ENCODE results near the gene RUNX2.

RUNX2 gene

DNA sequence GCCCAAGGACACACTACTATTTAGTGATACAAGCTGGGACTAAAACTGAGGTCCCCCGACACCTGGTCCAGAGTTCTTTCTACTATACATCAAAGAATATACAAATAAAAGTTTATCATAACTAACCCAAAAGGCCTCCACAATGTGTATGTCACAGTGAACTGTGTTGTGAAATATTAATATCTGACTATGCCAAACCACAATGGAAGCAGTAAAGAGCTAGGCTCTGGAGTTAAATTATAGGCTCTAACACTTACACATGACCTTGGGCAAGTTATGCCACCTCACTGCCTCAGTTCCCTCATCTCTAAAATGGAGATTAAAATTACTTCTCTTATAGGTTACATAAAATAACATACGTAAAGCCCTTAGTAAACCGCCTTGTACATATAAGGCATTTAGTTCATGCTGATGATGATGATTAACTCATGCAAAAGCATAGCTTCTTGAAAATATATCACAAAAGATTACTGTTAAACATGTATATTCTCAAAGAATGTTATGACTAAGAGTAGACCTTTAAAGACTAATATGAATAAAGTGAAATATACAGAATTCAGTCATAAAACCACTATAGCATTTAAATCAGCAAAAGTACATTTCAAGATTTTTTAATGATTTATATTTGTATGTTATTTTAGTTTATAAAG, 43.9 kb downstream of the RUNX2 start:
- peaks cover 2% of the 10 kb centered on the region; the same call in 1 of the 2 replicates for H3K4me1 ChIP-seq (ENCODE audit: insufficient read depth, low read length)
- H3K9ac ChIP-seq (ENCODE audit: low read depth, low read length): no peak overlapping the region
- no peaks in the 10 kb centered on the region for H3K9me3 ChIP-seq (ENCODE audit: control insufficient read depth, insufficient read depth, low read length)
- H3K36me3 ChIP-seq (ENCODE audit: insufficient read depth, low read length): no peaks in the 10 kb centered on the region

DNA sequence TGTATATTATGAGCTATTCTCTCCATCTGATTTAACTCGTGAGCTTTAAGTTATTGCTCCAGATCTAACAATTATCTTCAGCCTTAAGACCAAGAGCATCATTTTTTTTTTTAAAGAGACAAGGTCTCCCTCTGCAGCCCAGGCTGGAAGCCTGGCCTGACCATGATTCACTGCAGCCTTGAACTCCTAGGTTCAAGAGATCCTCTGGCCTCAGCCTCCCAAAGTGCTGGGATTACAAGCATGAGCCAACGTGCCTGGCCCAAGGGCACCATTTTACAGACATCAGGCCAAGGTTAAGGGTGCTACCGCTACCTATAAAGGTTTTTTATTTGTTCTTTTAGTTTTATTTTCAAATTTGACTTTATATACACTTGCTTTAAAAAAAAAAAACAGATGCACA, 47.3 kb downstream of the RUNX2 start:
- Histone ChIP-seq H3K36me3 (ENCODE audit: insufficient read depth, low read length) (no peaks in the 10 kb centered on the region), H3K9ac (ENCODE audit: low read depth, low read length) (no peak overlapping the region)

GRCh38 chr6:45376310-45377042, 48.3 kb downstream of the RUNX2 start:
- Histone ChIP-seq H3K4me1 (ENCODE audit: insufficient read depth, low read length) (peaks cover 2% of the 10 kb centered on the region; the same call in 1 of the 2 replicates), H3K36me3 (ENCODE audit: insufficient read depth, low read length) (no peaks in the 10 kb centered on the region), H3K9me3 (ENCODE audit: control insufficient read depth, insufficient read depth, low read length) (no peaks in the 10 kb centered on the region), H3K9ac (ENCODE audit: low read depth, low read length) (peak overlapping the region; percentile 68)

More for the DNA sequence above, 47.3 kb downstream of the RUNX2 start:
- Histone ChIP-seq H3K4me1 (ENCODE audit: insufficient read depth, low read length) (peaks cover 2% of the 10 kb centered on the region; the same call in 1 of the 2 replicates), H3K9me3 (ENCODE audit: control insufficient read depth, insufficient read depth, low read length) (no peaks in the 10 kb centered on the region)

DNA sequence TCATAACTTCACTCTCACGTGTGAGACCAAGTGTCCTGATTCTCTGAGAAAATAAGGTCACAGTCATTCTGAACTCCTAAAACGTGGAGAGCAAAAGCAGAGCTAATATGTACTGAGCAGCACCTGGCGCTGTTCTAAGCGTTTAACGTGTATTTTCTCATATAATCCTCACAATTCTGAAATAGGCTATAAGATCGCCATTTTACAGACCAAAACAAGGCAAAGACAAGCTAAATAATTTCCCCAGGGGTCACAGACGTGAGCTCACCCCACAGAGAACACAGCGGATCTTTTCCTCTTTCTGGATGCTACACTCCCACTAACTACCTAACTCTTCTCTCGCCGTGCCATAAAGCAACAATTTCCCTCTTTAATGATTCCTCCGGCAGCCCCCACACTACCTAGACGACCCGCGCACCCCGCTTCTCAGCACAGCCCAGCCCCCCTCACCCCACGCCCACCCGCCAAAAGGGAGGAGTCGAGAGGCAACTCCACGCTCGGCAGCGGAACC, 49.0 kb downstream of the RUNX2 start:
- peak overlapping the region; percentile 68 for H3K9ac ChIP-seq (ENCODE audit: low read depth, low read length)
- peaks cover 2% of the 10 kb centered on the region; the same call in 1 of the 2 replicates for H3K4me1 ChIP-seq (ENCODE audit: insufficient read depth, low read length)
- no peaks in the 10 kb centered on the region for H3K9me3 ChIP-seq (ENCODE audit: control insufficient read depth, insufficient read depth, low read length)
- H3K36me3 ChIP-seq (ENCODE audit: insufficient read depth, low read length): no peaks in the 10 kb centered on the region

- no peaks in the 10 kb centered on the region for H3K36me3 ChIP-seq (ENCODE audit: insufficient read depth, low read length)
These were observed 49.6 kb downstream of the RUNX2 start, which contains the start of gene SUPT3H for GRCh38 chr6:45377554-45378333. SUPT3H (minus strand) TSS chr6:45377934.

GRCh38 chr6:45378334-45378926, 50.3 kb downstream of the RUNX2 start:
- Histone ChIP-seq H3K36me3 (ENCODE audit: insufficient read depth, low read length) (no peaks in the 10 kb centered on the region), H3K9ac (ENCODE audit: low read depth, low read length) (peak overlapping the region; percentile 68), H3K9me3 (ENCODE audit: control insufficient read depth, insufficient read depth, low read length) (no peaks in the 10 kb centered on the region), H3K4me1 (ENCODE audit: insufficient read depth, low read length) (peaks cover 2% of the 10 kb centered on the region; the same call in 1 of the 2 replicates)

More at GRCh38 chr6:45377554-45378333, 49.6 kb downstream of the RUNX2 start, which contains the start of gene SUPT3H:
- Histone ChIP-seq H3K9me3 (ENCODE audit: control insufficient read depth, insufficient read depth, low read length) (no peaks in the 10 kb centered on the region), H3K4me1 (ENCODE audit: insufficient read depth, low read length) (peaks cover 2% of the 10 kb centered on the region; the same call in 1 of the 2 replicates), H3K9ac (ENCODE audit: low read depth, low read length) (peak within 1 kb of the TSS; percentile 68)

DNA sequence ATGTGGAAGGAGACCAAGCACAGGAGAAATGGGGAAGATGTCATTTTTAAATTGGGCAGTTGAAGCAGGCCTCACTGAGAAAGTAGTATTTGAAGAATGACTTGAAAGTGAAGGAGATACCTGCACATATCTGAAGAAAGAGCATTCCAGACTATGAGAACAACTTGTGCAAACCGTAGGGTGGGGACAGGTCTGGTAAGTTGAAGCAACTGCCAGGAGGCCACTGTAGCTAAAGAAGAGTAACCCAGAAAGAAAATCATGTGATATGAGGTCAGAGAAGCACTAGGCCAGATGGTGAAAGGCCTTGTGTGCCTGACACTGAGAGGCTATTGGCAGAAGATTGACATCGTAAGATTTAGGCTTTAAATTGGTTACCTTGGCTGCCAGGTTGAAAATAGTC, 54.3 kb downstream of the RUNX2 start:
- Histone ChIP-seq H3K4me1 (ENCODE audit: insufficient read depth, low read length) (no peaks in the 10 kb centered on the region), H3K36me3 (ENCODE audit: insufficient read depth, low read length) (no peaks in the 10 kb centered on the region), H3K9me3 (ENCODE audit: control insufficient read depth, insufficient read depth, low read length) (no peaks in the 10 kb centered on the region), H3K9ac (ENCODE audit: low read depth, low read length) (no peak overlapping the region)

DNA sequence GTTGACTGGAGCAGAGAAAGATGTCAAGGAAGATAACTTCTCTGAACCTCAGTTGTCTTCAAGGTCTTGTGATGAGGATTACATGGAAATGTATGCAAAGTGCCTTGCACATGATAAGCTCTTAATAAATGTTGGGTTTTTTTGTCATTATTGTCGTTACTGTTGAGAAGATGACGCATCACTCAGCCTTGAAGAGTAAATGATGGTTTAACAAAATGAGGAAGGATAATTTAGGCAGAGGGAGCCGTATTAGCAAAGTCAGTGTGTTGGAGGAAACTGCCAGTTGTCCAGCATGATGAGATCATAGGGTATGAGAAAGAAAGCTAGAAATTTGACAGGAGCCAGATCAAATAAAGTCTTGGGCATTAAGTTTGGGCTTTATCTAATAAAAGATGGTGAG, 58.4 kb downstream of the RUNX2 start:
- Histone ChIP-seq H3K9me3 (ENCODE audit: control insufficient read depth, insufficient read depth, low read length) (no peaks in the 10 kb centered on the region), H3K9ac (ENCODE audit: low read depth, low read length) (no peak overlapping the region), H3K4me1 (ENCODE audit: insufficient read depth, low read length) (no peaks in the 10 kb centered on the region), H3K36me3 (ENCODE audit: insufficient read depth, low read length) (no peaks in the 10 kb centered on the region)

DNA sequence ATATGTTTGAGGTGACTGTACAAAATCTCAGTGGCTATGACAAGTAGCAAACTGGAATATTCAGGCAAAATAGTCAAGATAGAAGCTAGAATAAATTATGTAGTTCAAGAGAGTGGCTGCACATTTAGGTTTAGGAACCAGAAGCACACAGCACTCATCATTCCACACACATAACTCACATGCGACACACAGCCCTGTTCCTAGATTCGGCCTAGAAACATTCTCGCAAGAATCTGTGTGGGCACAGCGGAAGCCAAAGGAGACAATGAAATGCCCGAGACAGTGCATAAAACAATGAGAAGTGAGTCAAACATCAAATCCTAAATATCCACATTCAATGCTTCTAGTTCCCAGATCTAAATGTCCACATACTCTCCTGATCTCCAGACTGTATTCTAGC, 59.1 kb downstream of the RUNX2 start:
- no peaks in the 10 kb centered on the region for H3K4me1 ChIP-seq (ENCODE audit: insufficient read depth, low read length)

DNA sequence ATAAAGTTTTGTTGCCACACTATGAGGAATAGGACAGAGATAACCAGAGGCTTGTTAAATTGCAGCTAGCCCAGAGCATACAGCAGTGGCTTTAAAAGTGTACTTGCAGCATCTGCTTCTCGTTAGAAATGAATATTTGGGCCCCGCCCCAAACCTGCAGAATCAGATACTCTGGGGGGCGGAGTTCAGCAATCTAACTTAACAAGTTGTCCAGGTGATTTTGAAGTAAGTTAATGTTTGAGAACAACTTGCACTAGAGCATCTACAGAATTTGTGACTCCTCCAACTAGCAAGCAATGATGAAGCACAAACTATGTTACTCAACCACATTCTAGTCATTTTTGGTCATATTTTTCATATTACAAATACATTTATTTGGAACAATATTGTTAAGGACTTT, 60.2 kb downstream of the RUNX2 start:
- no peaks in the 10 kb centered on the region for H3K4me1 ChIP-seq (ENCODE audit: insufficient read depth, low read length)
- no peaks in the 10 kb centered on the region for H3K36me3 ChIP-seq (ENCODE audit: insufficient read depth, low read length)
- no peak overlapping the region for H3K9ac ChIP-seq (ENCODE audit: low read depth, low read length)
- no peaks in the 10 kb centered on the region for H3K9me3 ChIP-seq (ENCODE audit: control insufficient read depth, insufficient read depth, low read length)

More for the DNA sequence above, 59.1 kb downstream of the RUNX2 start:
- Histone ChIP-seq H3K9ac (ENCODE audit: low read depth, low read length) (no peak overlapping the region), H3K9me3 (ENCODE audit: control insufficient read depth, insufficient read depth, low read length) (no peaks in the 10 kb centered on the region), H3K36me3 (ENCODE audit: insufficient read depth, low read length) (no peaks in the 10 kb centered on the region)

DNA sequence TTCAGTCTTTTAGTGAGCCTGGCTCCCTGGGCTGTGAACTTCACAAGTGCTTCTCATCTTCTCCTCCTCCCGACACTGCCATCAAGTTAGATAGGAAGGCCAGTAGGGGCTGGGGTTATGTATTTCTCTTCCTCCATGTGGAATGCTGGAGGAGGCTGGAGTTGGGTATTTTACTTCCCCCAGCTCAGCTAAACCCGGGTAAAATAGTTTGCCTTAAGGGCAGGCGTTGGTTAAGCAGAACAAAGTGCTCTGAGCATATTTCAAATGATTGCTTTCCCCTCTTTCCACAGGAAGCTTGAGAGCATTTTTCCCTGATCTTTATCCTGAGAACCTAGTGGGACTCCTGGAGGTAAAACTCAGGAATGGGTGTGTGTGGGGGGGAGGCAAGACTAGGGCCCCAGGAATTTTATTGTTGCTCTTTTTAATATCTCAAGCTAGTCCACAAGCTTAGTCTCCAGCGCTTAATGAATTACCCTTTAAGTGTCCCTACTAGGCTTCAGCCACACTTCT, 66.5 kb downstream of the RUNX2 start:
- no peaks in the 10 kb centered on the region for H3K4me1 ChIP-seq (ENCODE audit: insufficient read depth, low read length)

GRCh38 chr6:45398075-45398813, 70.1 kb downstream of the RUNX2 start:
- H3K4me1 ChIP-seq (ENCODE audit: insufficient read depth, low read length): no peaks in the 10 kb centered on the region
- no peak overlapping the region for H3K9ac ChIP-seq (ENCODE audit: low read depth, low read length)
- H3K9me3 ChIP-seq (ENCODE audit: control insufficient read depth, insufficient read depth, low read length): no peaks in the 10 kb centered on the region
- H3K36me3 ChIP-seq (ENCODE audit: insufficient read depth, low read length): no peaks in the 10 kb centered on the region

More for the DNA sequence above, 66.5 kb downstream of the RUNX2 start:
- H3K9ac ChIP-seq (ENCODE audit: low read depth, low read length): no peak overlapping the region
- no peaks in the 10 kb centered on the region for H3K36me3 ChIP-seq (ENCODE audit: insufficient read depth, low read length)
- no peaks in the 10 kb centered on the region for H3K9me3 ChIP-seq (ENCODE audit: control insufficient read depth, insufficient read depth, low read length)

DNA sequence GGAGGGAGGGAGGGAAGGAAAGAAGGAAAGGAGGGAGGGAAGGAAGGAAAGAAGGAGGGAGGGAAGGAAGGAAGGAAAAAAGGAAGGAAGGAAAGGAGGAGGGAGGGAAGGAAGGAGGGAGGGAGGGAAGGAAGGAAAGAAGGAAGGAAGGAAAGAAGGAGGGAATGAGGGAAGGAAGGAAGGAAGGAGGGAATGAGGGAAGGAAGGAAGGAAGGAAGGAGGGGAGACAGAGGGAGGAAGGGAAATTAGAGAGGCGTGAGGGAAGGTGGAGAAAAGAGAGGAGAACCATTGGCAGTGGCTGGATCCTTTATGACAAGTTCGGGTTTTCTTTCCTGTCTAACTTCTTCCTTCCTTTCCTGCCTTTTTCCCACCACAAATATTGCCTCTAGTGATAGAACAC, 71.9 kb downstream of the RUNX2 start:
- Histone ChIP-seq H3K4me1 (ENCODE audit: insufficient read depth, low read length) (no peaks in the 10 kb centered on the region), H3K9ac (ENCODE audit: low read depth, low read length) (no peak overlapping the region), H3K9me3 (ENCODE audit: control insufficient read depth, insufficient read depth, low read length) (no peaks in the 10 kb centered on the region), H3K36me3 (ENCODE audit: insufficient read depth, low read length) (no peaks in the 10 kb centered on the region)

All from ES-I3 (cell line).